Activated T-cell treated with anti-CD3 and anti-CD28 coated beads, Interleukin-2, amount 50 U/mL, for 48 hours (primary cell): ENCODE data around the gene CT47C1.

Source experiments
- DNase-seq, 2 experiments: peaks; one replicate each; pipeline ENCODE4 v3.0.0-alpha.2; 2020

Gene CT47C1

GRCh38 chrX:119075270-119076025 lies 2.7 kb downstream of the CT47C1 start:
- DNase-seq = no peak

- DNase-seq = no peak
Measured at GRCh38 chrX:119082278-119082677, 9.5 kb downstream of the CT47C1 start.

GRCh38 chrX:119084766-119085165 lies 12.0 kb downstream of the CT47C1 start:
- DNase-seq = no peak

GRCh38 chrX:119087121-119087520 lies 14.3 kb downstream of the CT47C1 start:
- DNase-seq = no peak

- DNase-seq = no peak
Measured at GRCh38 chrX:119089619-119090018, 16.8 kb downstream of the CT47C1 start.

- no peak for DNase-seq
Measured at GRCh38 chrX:119090627-119091026, 17.8 kb downstream of the CT47C1 start.

- DNase-seq = no peak
Measured at GRCh38 chrX:119093991-119094735, 21.4 kb downstream of the CT47C1 start.

- DNase-seq = no peak
Measured at GRCh38 chrX:119094819-119095218, 22.0 kb downstream of the CT47C1 start.

- DNase-seq = no peak
Measured at GRCh38 chrX:119095936-119096335, 23.1 kb downstream of the CT47C1 start.

GRCh38 chrX:119101168-119101567 lies 28.4 kb downstream of the CT47C1 start:
- no peak for DNase-seq

GRCh38 chrX:119105826-119106225 lies 33.0 kb downstream of the CT47C1 start:
- no peak for DNase-seq

GRCh38 chrX:119107206-119107605 lies 34.4 kb downstream of the CT47C1 start:
- DNase-seq = no peak

- DNase-seq = peak; percentile 71 to 72
Measured at GRCh38 chrX:119118780-119119395, 46.1 kb downstream of the CT47C1 start.

GRCh38 chrX:119121341-119121740 lies 48.5 kb downstream of the CT47C1 start:
- DNase-seq = no peak
